Kidney glomerular epithelial cell (primary cell): Measurements from ENCODE around the gene RAVER2.

ENCODE experiments used
- DNase-seq: peaks from one replicate; lab custom pipeline; 2025; lab: John Stamatoyannopoulos, UW

The RAVER2 gene

DNA sequence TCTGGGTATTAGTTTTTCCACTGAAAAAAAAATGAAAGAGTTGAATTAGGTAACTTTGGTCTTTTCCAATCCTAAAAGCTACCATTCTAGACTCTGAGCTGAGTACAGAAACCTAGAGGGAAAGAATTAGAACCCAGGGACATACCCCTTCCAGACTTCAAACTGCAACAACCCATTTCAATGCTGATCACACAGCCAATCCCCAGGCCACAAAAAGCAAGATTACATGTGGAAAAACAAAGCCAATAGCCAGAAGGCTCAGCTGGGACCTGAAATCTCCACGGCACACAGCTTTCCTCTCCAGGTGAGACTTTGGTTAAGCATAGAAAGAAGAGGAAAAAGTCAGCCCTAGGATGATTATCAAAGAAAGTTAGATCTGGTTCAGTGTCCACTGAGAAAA is 132.7 kb downstream of the RAVER2 start:
- no peak for DNase-seq

DNA sequence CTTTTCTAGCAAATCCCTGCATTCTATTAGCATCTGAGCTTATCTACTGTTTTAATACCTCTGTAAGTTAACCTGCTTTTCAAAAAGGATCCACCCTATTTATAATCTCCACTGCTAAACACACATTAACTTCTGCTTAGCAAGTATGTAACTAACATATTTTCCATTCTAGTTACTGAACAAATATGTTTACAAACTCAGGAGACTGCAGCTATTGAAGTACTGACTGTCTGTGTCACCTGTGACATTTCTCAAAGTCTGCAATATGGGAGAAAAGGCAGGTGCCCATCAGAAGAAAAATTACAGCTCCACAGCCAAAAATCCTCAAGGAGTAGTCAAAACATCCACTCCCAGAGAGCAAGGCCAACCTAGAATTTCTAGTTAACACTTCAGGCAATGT is 133.2 kb downstream of the RAVER2 start:
- no peak for DNase-seq

DNA sequence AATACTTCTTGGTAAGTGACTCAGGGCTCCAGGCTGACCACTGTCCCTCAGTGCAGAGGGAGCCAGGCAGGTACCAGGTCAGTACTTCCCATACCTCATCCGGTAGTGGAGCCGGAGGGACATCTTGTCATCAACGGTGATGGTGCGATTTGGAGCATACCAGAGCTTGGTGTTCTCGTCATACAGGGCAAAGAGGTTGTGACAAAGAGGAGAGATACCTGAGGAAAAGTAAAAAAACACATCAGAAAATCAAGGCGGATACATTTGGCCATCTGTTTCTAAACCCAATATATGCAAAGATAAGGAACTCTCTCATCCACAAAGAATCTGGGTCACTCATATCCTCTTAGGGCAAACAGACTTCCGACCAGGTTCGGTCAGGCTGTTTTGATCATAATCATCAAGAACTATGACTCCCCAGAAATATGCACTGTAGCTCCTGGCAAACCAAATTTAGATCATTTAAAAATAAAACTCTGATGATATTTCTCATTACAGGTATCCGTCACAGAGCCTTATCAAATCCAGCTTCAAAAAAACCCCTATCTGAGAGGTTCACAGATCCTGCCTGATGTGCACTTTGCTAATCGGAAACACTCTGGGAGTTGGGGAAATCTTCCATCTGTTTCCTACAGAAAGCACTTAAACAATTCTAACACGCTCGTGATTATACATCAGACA is 134.2 kb downstream of the RAVER2 start:
- no peak for DNase-seq

DNA sequence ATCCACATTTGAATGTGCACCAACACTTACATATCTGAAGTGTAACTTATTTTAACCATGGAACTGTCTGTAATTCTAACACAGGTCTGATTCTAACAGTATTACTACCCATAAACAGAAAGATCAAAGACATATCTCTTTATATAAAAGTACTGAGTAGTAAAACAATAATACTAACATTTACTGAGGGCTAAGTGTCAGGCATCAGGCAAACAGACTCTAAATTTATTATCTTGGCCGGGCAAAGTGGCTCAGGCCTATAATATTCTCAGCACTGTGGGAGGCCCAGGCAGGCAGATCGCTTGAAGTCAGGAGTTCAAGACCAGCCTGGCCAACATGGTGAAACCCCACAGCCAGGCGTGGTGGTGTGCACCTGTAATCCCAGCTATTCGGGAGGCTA is 135.6 kb downstream of the RAVER2 start:
- DNase-seq: no peak

DNA sequence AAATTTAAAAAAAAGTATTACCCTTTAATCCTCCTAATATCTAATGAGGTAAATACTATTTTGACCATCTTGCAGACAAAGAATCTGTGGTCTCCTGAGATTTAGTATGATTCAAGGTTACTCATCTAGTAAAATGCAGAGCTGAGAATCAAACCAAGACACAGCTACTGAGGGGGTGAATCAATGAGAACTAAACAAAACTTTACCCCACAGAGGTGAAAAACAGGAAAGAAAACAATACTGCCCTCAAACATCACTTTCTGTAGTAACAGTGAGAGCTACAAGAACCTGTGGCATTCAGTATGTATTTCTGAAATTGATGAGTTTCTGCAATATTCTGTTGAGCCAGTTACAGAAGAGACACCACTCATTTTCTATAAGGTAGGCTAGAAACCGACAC is 136.4 kb downstream of the RAVER2 start:
- peak; percentile 31 for DNase-seq
